GM23338 (cell line): ENCODE measurements around the gene C4BPB. TPM values are rescaled to one million over a fixed set of nuclear protein-coding genes. Genes with fewer than 3 reads are reported as not detected.

Experiments used
- ATAC-seq: fragments of 200-7000 bp; cut with Tn5 transposase; 3 replicates; pipeline ENCODE4 v1.9.1; 2020
- DNase-seq: peaks from one replicate; pipeline ENCODE4 v3.0.0-alpha.2; 2015; ENCODE audit warnings: low spot score
- H2AFZ ChIP-seq: fragments of 200-600 bp; sonication (generic); 2 replicates; pipeline ENCODE4 v1.8.0; 2016; ENCODE audit warnings: antibody characterized with exemption, mild to moderate bottlenecking, moderate library complexity
- H3F3A ChIP-seq: fragments of 200-600 bp; sonication (generic); replicated peaks from 2 replicates; pipeline ENCODE4 v1.8.0; 2017; ENCODE audit warnings: antibody characterized with exemption, mixed run types, low read depth
- H3K27ac ChIP-seq: fragments of 200-600 bp; sonication (generic); 2 replicates; pipeline ENCODE4 v1.6.1; 2016; ENCODE audit warnings: low read depth
- H3K27me3 ChIP-seq: fragments of 200-600 bp; sonication (generic); 2 replicates; pipeline ENCODE4 v1.8.0; 2016; ENCODE audit warnings: mild to moderate bottlenecking, mixed run types, moderate library complexity; ENCODE audit not compliant: insufficient read depth
- H3K36me3 ChIP-seq: fragments of 200-600 bp; sonication (generic); 2 replicates; pipeline ENCODE4 v1.8.0; 2016; ENCODE audit warnings: mild to moderate bottlenecking; ENCODE audit not compliant: insufficient read depth
- H3K4me1 ChIP-seq: fragments of 200-600 bp; sonication (generic); 2 replicates; pipeline ENCODE4 v1.8.0; 2016; ENCODE audit warnings: mild to moderate bottlenecking, moderate library complexity; ENCODE audit not compliant: insufficient read depth
- H3K4me2 ChIP-seq: fragments of 200-600 bp; sonication (generic); 2 replicates; pipeline ENCODE4 v1.7.1; 2017; ENCODE audit warnings: mixed run types
- H3K4me3 ChIP-seq: fragments of 200-600 bp; sonication (generic); 2 replicates; pipeline ENCODE4 v1.6.1; 2016; ENCODE audit warnings: mixed run types
- H3K79me2 ChIP-seq: fragments of 200-600 bp; sonication (generic); replicated peaks from 2 replicates; pipeline ENCODE4 v1.8.0; 2017; ENCODE audit warnings: mild to moderate bottlenecking; ENCODE audit not compliant: insufficient read depth
- H3K9me2 ChIP-seq: fragments of 200-600 bp; sonication (generic); 2 replicates; pipeline ENCODE4 v1.8.0; 2017; ENCODE audit not compliant: insufficient read depth
- H4K20me1 ChIP-seq: fragments of 200-600 bp; sonication (generic); replicated peaks from 2 replicates; pipeline ENCODE4 v1.8.0; 2017; ENCODE audit warnings: mild to moderate bottlenecking; ENCODE audit not compliant: insufficient read depth
- H3K27ac Mint-ChIP-seq: 2 replicates; pipeline ENCODE4 v1.8.0; 2020; ENCODE audit warnings: inconsistent platforms, mild to moderate bottlenecking, moderate library complexity, mixed read lengths
- H3K27me3 Mint-ChIP-seq: 3 replicates; pipeline ENCODE4 v1.8.0; 2022; ENCODE audit warnings: low read depth, mild to moderate bottlenecking, moderate library complexity, mixed read lengths, inconsistent platforms; ENCODE audit not compliant: insufficient read depth, poor library complexity
- H3K36me3 Mint-ChIP-seq: 3 replicates; pipeline ENCODE4 v1.8.0; 2021; ENCODE audit warnings: low read depth, mild to moderate bottlenecking, inconsistent platforms, moderate library complexity, mixed read lengths
- H3K4me1 Mint-ChIP-seq: 3 replicates; pipeline ENCODE4 v1.8.0; 2020; ENCODE audit warnings: mild to moderate bottlenecking, inconsistent platforms, mixed read lengths
- H3K4me3 Mint-ChIP-seq: 3 replicates; pipeline ENCODE4 v1.8.0; 2021; ENCODE audit warnings: moderate library complexity, mild to moderate bottlenecking, inconsistent platforms, mixed read lengths
- H3K9me3 Mint-ChIP-seq: 3 replicates; pipeline ENCODE4 v1.8.0; 2020; ENCODE audit warnings: moderate library complexity, mild to moderate bottlenecking, inconsistent platforms, mixed read lengths
- EZH2 ChIP-seq: fragments of 200-600 bp; sonication (generic); IDR thresholded peaks from one replicate; pipeline ENCODE4 v1.8.0; 2017; ENCODE audit warnings: antibody characterized with exemption, mild to moderate bottlenecking, low read depth; ENCODE audit not compliant: unreplicated experiment
- EZH2phosphoT487 ChIP-seq: fragments of 200-600 bp; sonication (generic); IDR thresholded peaks from one replicate; pipeline ENCODE4 v1.8.1; 2018; ENCODE audit warnings: antibody characterized with exemption; ENCODE audit not compliant: unreplicated experiment
- ZNF331 ChIP-seq: fragments of 250-450 bp; sonication (Bioruptor Pico); IDR thresholded peaks from 2 replicates; pipeline ENCODE4 v1.5.0; 2020; ENCODE audit warnings: low read depth, mild to moderate bottlenecking, moderate library complexity
- polyA plus RNA-seq: library from polyadenylated mRNA; unstranded; fragments of >200 nt; fragmentation: Nextera tagmentation; extraction: Ambion mirVana; gene quantifications from 2 replicates; pipeline ENCODE4 v1.2.1, GENCODE V29; 2016
- total RNA-seq: library from RNA; depleted of rRNA; stranded (reverse); fragments of >200 nt; shearing (Covaris generic); gene quantifications from 2 replicates; pipeline ENCODE4 v1.2.3, GENCODE V29; 2014
- TF ChIP-seq, protein P1 (sequence below), 2 experiments: fragments of 200-600 bp in 1 of 2; sonication (generic) in 1 of 2; conservative IDR thresholded peaks; 2 replicates each; pipeline versions ENCODE4 v1.5.1 to v1.6.1; 2016 to 2017; ENCODE audit warnings: antibody characterized with exemption in 2 of 2, low read depth in 2 of 2, mild to moderate bottlenecking in 2 of 2, moderate library complexity in 1 of 2
- TF ChIP-seq, protein P2 (sequence below): IDR thresholded peaks from 2 replicates; pipeline ENCODE4 v1.6.1; 2016; ENCODE audit warnings: antibody characterized with exemption
- TF ChIP-seq, protein P3 (sequence below): IDR thresholded peaks from one replicate; pipeline ENCODE4 v1.6.1; 2018; ENCODE audit warnings: antibody characterized with exemption; ENCODE audit not compliant: unreplicated experiment

C4BPB gene
- total and polyA plus RNA-seq, 2 experiments from 2014 or later, result not detected

DNA sequence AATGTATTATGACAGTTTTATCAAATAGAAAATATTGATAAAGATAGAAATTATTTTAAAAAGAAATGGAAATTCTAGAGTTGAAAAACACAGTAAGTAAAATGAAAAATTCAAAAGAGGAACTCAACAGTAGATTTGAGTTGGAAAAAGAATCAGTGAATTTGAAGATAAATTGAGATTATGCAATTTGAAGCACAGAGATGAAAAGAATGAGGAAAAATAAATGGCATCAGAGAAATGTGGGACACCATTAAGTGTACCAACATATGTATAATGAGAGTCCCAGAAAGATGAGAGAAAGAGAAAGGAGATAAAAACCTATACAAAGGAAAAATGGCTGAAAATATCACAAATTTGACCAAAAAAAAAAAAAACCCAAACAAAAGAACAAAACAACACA, 40.4 kb downstream of the C4BPB start:
- Mint-ChIP-seq H3K36me3 (peaks cover 9% of the 10 kb centered on the region; the same call in 2 of the 3 replicates), H3K4me1 (no peaks in the 10 kb centered on the region; the same call in 2 of the 3 replicates), H3K4me3 (no peak overlapping the region), H3K27me3 (peaks cover 4% of the 10 kb centered on the region), H3K27ac (no peak overlapping the region), H3K9me3 (peaks cover 9% of the 10 kb centered on the region; the same call in 2 of the 3 replicates)
- H2AFZ ChIP-seq, result no peak overlapping the region
- H3F3A ChIP-seq, result no peaks in the 10 kb centered on the region
- no peaks in the 10 kb centered on the region for H3K79me2 ChIP-seq
- no peak overlapping the region for H3K4me3 ChIP-seq
- DNase-seq (no peak), ATAC-seq (no peak)
- TF ChIP-seq, protein P1, sequence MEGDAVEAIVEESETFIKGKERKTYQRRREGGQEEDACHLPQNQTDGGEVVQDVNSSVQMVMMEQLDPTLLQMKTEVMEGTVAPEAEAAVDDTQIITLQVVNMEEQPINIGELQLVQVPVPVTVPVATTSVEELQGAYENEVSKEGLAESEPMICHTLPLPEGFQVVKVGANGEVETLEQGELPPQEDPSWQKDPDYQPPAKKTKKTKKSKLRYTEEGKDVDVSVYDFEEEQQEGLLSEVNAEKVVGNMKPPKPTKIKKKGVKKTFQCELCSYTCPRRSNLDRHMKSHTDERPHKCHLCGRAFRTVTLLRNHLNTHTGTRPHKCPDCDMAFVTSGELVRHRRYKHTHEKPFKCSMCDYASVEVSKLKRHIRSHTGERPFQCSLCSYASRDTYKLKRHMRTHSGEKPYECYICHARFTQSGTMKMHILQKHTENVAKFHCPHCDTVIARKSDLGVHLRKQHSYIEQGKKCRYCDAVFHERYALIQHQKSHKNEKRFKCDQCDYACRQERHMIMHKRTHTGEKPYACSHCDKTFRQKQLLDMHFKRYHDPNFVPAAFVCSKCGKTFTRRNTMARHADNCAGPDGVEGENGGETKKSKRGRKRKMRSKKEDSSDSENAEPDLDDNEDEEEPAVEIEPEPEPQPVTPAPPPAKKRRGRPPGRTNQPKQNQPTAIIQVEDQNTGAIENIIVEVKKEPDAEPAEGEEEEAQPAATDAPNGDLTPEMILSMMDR (conservative IDR thresholded peaks at IDR 0.05; ENCODE audit: low read depth in 2 of 2), result no peak
- no peak for TF ChIP-seq EZH2
- no peak overlapping the region for H3K27ac ChIP-seq
- no peaks in the 10 kb centered on the region for H3K36me3 ChIP-seq
- H4K20me1 ChIP-seq, result no peaks in the 10 kb centered on the region
- no peaks in the 10 kb centered on the region for H3K9me2 ChIP-seq
- H3K27me3 ChIP-seq, result no peaks in the 10 kb centered on the region
- H3K4me2 ChIP-seq, result no peak overlapping the region
- no peaks in the 10 kb centered on the region for H3K4me1 ChIP-seq

DNA sequence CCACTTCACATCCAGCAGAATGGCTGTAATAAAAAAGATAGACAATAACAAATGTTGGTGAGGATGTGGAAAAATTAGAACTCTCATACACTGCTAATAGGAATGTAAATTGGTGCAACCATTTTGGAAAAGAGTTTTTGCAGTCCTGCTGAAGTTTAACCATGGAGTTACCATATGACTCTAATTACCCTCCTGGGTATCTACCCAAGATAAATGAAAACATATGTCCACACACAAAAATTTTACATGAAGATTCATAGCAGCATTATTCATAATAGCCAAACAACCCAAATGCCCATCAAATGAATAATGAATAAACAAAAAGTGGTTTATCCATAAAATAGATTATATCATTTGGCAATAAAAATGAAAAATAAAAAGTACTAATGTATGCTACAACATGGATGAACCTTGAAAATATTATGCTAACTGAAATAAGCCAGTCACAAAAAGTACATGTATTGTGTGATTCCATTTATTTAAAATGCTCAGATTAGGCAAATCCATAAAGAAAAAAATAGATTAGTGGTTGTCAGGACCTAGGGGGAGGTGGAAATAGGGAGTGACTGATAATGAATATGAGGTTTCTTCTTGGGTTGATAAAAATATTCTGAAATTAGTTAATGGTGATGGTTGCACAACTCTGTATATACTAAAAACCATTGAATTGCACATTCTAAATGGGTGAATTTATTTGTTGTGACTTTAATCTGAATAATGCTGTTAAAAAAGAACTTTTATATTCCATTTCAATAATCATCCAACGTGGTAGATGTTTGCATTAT, 41.8 kb downstream of the C4BPB start:
- ATAC-seq (no peak), DNase-seq (no peak)
- no peaks in the 10 kb centered on the region for H3K36me3 ChIP-seq
- Mint-ChIP-seq H3K27ac (no peak overlapping the region), H3K9me3 (peaks cover 9% of the 10 kb centered on the region; the same call in 2 of the 3 replicates), H3K36me3 (peaks cover 9% of the 10 kb centered on the region; the same call in 2 of the 3 replicates), H3K4me3 (no peak overlapping the region), H3K4me1 (no peaks in the 10 kb centered on the region; the same call in 2 of the 3 replicates), H3K27me3 (peaks cover 4% of the 10 kb centered on the region)
- H3K9me2 ChIP-seq, result 0 out of 2 replicates have a peak, but pooled peaks cover under 1% of the 10 kb centered on the region
- no peak overlapping the region for H3K27ac ChIP-seq
- TF ChIP-seq EZH2, result no peak
- no peak for TF ChIP-seq ZNF331 (CRISPR knock-in tag)
- TF ChIP-seq, protein P2, sequence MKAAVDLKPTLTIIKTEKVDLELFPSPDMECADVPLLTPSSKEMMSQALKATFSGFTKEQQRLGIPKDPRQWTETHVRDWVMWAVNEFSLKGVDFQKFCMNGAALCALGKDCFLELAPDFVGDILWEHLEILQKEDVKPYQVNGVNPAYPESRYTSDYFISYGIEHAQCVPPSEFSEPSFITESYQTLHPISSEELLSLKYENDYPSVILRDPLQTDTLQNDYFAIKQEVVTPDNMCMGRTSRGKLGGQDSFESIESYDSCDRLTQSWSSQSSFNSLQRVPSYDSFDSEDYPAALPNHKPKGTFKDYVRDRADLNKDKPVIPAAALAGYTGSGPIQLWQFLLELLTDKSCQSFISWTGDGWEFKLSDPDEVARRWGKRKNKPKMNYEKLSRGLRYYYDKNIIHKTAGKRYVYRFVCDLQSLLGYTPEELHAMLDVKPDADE, result no peak
- no peak for TF ChIP-seq EZH2phosphoT487
- TF ChIP-seq, protein P3, sequence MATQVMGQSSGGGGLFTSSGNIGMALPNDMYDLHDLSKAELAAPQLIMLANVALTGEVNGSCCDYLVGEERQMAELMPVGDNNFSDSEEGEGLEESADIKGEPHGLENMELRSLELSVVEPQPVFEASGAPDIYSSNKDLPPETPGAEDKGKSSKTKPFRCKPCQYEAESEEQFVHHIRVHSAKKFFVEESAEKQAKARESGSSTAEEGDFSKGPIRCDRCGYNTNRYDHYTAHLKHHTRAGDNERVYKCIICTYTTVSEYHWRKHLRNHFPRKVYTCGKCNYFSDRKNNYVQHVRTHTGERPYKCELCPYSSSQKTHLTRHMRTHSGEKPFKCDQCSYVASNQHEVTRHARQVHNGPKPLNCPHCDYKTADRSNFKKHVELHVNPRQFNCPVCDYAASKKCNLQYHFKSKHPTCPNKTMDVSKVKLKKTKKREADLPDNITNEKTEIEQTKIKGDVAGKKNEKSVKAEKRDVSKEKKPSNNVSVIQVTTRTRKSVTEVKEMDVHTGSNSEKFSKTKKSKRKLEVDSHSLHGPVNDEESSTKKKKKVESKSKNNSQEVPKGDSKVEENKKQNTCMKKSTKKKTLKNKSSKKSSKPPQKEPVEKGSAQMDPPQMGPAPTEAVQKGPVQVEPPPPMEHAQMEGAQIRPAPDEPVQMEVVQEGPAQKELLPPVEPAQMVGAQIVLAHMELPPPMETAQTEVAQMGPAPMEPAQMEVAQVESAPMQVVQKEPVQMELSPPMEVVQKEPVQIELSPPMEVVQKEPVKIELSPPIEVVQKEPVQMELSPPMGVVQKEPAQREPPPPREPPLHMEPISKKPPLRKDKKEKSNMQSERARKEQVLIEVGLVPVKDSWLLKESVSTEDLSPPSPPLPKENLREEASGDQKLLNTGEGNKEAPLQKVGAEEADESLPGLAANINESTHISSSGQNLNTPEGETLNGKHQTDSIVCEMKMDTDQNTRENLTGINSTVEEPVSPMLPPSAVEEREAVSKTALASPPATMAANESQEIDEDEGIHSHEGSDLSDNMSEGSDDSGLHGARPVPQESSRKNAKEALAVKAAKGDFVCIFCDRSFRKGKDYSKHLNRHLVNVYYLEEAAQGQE, result no peak
- no peaks in the 10 kb centered on the region for H3K4me1 ChIP-seq
- no peak overlapping the region for H2AFZ ChIP-seq
- H3K4me3 ChIP-seq, result no peak overlapping the region
- no peaks in the 10 kb centered on the region for H3K27me3 ChIP-seq
- no peaks in the 10 kb centered on the region for H3F3A ChIP-seq
- no peaks in the 10 kb centered on the region for H3K79me2 ChIP-seq
- H3K4me2 ChIP-seq, result no peak overlapping the region
- no peaks in the 10 kb centered on the region for H4K20me1 ChIP-seq
